ENCODE data around the gene KRTAP26-1. TPM values are rescaled to one million over a fixed set of nuclear protein-coding genes. Genes with fewer than 3 reads are reported as not detected.

The KRTAP26-1 gene, protein sequence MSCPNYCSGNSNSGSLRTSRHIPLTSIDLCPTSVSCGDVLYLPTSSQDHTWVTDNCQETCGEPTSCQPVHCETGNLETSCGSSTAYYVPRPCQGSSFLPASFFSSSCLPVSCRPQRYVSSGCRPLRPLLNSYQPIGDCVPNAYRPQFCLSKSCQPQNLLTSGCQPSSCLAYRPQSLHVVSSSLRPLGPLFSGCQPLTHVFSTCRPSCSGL
- not detected in 2 replicates for total RNA-seq (2014; rRNA removed; shearing (Covaris generic))
- polyA plus RNA-seq (2015; cell fraction: cytosol; rRNA removed): not detected in 2 replicates
- not detected in 2 replicates for polyA plus RNA-seq (2015; cell fraction: nucleus; rRNA removed)

DNA sequence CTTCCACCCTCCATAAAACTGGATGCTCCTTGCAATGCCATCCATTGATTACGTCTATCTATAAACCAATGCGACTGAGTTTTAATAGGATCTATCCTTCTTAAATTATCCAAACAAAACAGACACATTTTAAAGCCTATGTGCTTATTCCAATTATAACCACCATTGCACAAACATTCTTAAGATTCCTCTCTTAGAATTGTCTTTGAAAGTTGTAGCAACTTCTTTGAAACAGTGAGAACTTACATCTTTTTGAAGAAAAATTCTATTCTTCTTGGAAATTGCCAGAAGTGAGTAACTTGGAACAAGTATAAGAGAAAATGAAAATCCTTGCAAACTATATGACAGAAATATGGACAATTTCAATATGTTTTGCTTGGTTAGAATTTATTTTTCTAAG is at the start of gene KRTAP26-1:
Gene KRTAP26-1, minus strand, starts transcription at position 101 of the 400 bp plus-strand sequence. CDS start 280 bp downstream, outside the sequence.
- DNase-seq (ENCODE audit: low read depth): no peak

DNA sequence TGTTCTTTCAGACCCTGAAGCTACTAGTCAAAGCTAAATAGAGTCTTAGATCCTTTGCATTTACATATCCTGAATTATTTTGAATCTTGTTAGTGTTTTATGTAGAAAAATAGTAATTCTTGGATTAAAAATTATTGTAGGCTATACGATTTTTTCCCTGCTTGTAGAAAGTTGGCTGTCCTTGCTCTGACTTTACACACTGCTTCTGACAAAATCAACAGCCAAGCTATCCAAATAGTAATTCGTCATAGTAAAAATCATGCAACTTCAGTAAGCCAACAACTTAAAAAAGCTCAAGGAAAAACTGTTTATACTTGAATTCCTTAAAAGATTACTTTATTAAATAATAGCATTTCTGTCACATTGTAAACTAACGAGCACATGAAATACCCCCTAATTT is 35.8 kb upstream of the KRTAP26-1 start:
- no peak for DNase-seq (ENCODE audit: low read depth)

DNA sequence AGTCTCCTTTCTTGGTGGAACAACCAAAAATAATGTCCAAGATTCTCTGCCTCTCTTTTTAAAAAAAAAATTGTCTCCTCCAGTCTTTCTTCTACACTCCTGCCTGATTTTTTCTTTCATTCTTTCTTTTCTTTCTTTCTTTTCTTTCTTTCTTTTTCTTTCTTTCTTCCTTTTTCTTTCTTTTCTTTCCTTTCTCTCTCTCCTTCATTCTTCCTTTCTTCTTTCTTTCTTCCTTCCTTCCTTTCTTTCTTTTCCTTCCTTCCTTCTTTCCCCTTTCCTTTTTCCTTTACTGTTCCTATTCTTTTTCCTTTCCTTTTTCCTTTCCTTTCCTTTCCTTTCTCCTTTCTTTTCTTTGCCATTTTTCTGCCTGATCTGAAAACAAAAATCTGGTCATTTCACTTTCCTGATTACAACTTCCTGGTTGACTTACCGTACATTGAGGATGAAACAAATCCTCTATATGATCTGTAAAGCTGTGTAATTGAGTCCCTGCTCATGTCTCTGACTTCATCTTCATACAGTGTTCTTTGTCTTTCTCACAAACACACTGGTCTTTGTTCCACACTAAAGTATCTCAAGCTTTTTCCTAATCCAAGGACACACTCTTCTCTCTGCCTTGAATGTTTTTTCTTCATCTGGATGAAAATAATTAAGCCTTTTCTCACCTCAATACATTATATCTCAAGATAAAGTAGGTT is 34.3 kb upstream of the KRTAP26-1 start:
- no peak for DNase-seq (ENCODE audit: low read depth)

DNA sequence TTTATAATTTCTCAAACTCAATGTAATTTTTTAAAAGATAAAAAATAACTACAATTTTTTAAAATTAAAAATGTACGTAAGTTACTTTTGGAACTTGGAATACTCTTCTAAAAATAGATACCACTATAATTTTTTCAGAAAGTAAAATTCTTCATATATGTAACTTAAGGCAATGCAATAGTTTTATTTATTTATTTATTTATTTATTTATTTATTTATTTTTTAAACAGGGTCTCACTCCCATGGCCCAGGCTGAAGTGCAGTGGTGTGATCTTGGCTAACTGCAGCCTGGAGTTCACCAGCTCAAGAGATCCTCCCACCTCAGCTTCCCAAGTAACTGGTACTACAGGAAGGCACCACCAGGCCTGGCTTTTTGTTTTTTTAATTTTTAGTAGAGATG is 31.4 kb upstream of the KRTAP26-1 start:
- no peak for DNase-seq (ENCODE audit: low read depth)

DNA sequence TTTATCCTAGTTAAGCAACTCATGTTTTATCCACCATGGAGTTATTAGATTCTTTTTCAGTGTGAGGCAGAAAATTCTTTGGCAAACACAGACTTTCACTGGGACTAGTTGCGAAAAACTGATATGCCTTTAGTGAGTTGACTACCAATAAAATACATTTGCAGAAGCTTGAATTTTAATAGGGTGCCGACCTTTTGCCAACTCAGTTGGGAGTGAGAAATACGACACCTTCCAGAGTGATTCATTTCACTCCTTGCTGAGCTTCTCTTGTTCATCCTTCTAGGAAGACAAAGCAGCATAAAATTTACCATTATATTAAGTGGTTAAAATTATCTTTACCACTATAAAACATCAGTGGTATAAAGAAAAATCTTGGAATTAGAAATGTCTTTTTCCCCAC is 29.5 kb upstream of the KRTAP26-1 start:
- DNase-seq (ENCODE audit: low read depth): no peak

DNA sequence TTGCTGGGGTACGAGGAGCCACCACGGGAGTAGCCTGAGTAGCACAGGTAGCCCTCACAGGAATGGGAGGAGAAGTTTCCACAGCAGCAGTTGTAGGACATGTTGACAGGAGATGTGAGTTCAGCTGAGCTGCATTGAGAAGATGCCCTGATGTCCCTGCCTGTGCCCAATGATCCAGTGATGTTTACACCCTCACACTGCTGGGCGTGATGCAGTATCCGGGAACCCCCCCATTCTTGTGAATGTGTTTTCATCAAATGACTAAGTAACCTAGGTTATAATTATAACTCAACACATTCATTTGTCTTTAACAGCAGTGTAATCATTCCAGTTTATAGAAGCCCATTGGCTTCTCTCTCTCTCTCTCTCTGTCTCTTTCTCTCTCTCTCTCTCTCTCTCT is 28.4 kb upstream of the KRTAP26-1 start, which contains the start of gene KRTAP23-1:
Gene KRTAP23-1, minus strand, starts transcription at position 101 of the 400 bp plus-strand sequence. Its CDS starts 0 bp downstream, at position 101.
- no peak for DNase-seq (ENCODE audit: low read depth)

DNA sequence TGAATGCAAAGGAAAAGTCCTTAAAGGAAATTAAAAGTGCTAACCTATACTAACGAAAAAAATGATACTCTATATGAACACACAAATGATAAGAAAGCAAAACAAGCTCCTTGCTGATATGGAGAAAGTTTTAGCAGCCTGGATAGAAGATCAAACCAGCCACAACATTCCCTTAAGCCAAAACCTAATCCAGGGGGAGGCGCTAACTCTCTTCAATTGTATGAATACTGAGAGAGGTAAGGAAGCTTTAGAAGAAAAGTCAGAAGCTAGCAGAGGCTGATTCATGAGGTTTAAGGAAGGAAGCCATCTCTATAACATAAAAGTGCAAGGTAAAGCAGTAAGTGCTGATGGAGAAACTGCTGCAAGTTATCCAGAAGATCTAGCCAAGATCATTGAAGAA is 24.9 kb upstream of the KRTAP26-1 start:
- DNase-seq (ENCODE audit: low read depth): no peak

DNA sequence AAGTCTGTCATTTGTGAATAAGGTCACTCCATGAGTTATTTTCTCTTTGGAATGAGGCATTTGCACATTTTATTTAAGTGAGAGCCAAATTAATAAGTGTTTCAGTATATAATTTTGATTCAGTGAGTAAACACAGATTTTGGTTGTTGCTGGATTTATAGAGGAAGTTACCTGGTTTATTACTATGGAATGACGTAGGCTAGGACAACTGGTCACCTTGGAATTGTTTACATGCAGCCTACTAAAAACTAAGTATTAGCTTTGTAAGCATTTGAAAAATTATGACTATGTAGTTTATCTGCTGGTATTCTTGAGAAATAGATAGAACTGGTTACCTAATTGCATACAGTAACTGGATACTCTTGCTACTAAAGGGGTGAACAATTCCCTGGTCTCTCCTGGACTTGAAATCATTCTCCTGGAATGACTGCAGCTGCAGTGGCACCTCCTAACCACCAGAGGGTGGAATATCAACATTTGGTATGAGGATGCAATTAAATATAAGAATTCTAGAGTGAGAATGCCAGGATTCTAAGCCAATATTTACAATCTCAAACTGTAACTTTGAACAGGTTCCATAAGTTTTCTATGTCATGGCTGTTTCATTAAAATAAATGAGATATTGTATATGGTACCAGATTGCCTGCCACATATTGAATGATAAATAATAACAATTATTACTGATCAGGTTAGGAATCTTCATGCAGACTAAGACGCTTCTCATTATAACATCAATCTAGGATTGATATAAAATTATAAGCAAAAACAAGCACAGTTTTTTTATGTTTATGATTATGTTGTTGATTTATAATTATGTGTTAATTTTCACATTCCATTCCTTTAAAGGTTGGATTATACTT is 20.8 kb upstream of the KRTAP26-1 start:
- DNase-seq (ENCODE audit: low read depth): peak; percentile 22

DNA sequence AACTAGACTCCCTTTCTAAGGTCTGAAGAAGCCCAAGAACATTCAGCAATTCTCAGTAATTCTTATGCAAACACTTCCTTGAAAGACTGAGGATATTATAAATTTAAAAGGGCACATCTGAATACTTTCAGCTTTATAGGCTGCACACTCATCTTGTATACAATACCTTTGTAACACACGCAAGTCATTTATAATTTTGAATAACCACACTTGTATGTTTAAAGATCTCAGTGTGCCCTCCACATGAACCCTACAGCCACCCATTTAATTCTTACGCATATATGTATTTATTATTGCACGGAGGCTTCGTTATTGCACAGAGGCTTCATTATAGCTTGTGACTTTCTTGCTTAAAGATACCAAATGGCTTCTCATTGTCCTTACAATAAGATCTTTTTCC is 18.6 kb upstream of the KRTAP26-1 start:
- no peak for DNase-seq (ENCODE audit: low read depth)

DNA sequence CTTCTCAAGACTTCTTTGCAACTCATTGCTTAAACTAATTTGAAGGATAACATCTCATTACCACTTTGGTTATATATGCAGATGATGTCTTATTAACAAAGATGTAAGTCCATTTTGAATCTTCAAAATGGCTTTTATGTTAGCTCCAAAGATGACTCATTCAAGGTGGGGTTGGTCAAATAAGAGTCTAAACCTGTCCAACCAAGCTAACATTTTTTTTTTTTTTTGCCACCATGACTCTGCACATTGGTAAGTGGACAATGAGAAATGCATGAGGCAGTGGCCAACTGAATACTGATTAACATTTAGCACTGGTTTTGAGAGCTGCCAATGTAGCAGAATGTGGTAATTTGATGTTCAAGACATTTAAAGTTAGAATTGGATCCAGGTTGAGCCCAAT is 17.7 kb upstream of the KRTAP26-1 start:
- no peak for DNase-seq (ENCODE audit: low read depth)

DNA sequence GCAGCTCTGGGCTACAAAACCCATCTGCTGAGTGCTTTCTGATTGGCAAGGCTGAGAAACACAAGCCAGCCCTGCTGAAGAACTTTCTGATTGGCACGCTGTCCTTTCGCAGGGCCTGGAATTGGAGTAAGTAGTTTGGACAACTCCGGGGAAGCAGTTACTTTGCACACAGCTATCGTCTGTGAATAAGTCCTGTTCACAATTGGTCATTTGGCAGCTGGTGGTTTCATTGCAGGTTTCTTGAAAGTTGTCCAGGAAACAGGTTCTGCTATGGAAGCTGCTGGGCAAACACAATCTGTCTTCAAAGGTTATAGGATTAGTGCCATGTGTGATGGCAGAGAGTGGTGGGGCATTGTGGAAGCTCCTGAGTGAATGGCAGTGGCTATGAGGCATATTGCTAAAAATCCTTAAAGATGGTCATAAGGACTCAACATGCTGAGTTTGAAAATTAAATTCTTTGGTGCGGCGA is 17.2 kb upstream of the KRTAP26-1 start, which contains the start of gene KRTAP27-1:
Gene KRTAP27-1, minus strand, starts transcription at position 419 of the 469 bp plus-strand sequence. Its CDS starts 26 bp downstream, at position 393.
- no peak for DNase-seq (ENCODE audit: low read depth)

DNA sequence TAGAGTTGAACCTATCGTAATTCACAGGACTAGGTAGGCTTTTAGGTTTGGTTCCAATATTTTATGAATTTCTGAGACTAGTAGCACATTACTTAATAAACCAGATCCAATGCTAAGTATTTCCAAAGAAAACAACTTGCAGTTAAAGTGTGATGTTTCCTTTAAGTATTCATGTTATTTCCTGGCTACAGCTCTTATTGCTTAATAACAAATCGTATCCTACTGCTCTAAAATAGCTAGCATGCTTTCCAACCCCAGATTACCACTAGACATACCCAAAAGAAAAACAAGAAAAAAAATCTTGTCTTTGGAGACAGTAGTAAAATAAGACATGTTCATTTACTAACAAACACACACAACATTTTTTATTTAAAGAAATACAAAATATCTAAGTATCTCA is 16.5 kb upstream of the KRTAP26-1 start:
- DNase-seq (ENCODE audit: low read depth): no peak

DNA sequence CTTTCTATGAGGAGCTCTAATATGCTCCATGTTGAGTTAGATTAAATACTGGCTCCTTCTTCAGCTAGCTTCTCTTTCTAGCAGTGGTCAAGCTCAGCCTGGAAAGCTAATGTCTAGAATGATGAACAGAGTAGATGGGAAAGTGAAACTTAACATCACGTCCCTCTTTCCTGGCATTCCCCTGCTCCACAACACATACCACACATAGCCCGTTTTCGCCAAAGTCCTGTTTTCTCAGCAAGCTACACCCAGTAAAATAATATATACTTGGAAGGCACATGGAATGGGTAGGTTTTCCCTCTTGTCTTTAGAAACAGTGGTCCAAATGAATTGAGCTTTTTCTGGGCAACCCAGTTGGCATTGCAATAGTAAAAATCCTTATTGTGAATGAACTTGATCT is 13.6 kb upstream of the KRTAP26-1 start:
- no peak for DNase-seq (ENCODE audit: low read depth)

DNA sequence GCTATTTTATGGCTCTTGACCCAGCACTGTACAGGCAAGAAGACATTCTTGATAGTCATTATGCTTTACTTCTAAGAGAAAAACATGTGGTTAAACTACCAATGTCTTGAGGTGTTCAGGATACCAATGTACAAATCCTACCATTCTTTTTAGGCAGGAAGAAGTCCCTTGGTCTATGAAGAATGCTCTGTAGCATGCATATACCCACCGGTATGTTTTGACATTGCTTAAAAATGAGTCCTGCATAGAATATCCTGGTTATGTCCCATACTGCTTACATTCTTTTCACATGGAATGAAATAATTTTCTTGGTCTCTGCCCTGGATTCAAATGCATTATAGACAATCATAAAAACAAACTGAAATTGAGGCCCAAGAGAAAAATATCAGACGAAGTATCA is 12.6 kb upstream of the KRTAP26-1 start:
- no peak for DNase-seq (ENCODE audit: low read depth)

DNA sequence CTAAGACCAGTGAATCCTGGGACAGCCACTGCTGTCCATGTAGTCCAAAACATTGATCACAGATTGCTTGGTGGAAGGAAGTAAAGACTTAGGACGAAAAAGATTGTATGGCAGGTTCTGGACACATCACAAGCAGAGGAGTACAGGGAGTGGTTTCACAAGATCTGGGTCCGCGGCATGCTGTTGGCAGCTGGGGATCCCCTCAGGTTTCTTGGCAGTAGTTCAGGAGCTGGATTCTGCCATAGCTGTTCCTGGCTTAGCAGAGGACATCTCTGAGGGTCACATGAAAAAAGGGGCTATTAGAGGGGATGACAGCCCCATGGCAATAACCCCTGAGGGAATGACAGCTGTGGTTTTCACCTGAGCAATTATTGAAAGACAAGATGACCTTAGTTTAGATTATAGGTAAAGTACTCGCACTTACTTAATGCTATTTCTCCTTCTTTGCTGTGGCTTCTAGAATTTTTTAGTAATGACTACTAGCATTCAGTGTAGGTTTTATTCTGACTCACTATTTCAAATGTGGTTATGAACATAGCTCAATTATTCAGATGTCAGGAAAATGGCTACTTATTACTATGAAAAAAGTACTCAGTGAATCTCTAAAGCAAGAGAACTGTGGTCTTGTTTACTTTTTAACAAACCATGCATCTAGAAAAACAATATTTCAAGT is 9.2 kb upstream of the KRTAP26-1 start:
- peak; percentile 8 for DNase-seq (ENCODE audit: low read depth)

DNA sequence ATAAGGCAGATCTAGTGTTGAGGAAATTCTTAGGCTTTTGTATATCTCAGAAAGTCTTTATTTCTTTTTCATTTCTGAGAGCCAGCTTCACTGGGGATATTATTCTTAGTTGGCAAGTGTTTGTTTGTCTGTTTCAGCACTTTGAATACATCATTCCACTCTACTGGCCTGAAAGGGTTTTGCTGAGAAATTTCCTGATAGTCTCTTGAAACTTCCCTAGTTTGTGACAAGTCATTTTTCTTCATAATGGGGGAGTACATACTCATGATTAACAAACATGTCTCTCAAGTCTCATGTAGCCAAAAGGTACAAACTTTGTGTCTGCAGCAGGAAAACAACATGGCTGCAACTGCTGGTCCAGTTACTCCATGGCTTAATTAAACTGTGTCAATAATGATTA is 6.3 kb upstream of the KRTAP26-1 start:
- no peak for DNase-seq (ENCODE audit: low read depth)

DNA sequence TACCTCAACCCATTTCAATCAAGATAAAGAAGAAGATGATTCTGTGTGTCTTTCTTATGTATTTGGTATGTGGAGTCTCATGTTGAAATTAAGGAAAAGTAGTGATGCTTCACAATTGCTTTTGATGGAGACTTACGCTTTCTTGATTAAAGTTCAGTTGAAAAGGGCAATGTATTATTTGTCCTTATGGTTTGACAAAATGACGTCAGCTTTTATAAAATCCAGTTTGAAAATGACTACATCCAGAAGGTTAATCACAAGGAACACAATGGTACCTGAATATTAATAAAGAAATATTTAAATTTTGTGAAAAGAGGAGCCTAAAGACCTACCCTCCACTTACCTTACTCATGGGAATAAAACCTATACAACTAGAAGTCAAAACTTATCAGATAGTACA is 4.4 kb downstream of the KRTAP26-1 start:
- DNase-seq (ENCODE audit: low read depth): no peak

DNA sequence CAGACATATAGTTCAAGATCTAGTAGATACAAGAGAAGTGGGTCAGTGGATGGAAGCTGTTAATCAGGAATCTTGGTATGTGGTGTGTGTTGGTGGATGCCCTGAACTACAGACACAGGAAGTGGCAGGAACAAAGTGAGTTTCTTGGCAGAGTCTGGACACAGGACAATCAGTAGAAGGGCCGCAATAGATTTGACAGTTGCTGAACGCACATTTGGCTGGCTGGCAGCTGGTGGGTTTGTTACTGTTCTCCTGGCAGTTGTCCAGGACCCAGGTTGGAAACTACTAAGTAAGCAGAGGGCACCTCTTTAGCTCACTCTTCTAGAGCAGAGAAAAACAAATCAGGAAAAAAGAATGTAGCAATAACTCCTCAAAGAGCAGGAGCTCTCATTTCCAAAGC is 13.2 kb downstream of the KRTAP26-1 start:
- DNase-seq (ENCODE audit: low read depth): no peak

DNA sequence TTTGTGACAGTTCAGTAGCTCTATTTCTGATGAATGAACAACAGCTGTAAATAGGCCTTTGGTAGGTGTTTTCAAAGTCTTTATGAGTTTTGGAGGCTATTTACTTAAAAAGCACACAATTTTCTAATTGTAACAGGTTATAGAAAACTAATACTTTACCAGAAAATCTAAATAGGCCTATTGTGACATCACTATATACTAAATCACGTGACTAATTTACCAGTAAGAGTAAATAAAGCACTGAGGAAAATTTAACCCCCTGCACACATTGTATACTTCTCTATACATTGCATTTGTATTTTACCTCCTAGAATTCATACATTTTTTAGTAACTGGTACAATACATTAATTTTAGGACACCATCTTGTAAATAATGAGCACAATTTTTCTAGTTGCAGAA is 15.0 kb downstream of the KRTAP26-1 start:
- DNase-seq (ENCODE audit: low read depth): no peak

DNA sequence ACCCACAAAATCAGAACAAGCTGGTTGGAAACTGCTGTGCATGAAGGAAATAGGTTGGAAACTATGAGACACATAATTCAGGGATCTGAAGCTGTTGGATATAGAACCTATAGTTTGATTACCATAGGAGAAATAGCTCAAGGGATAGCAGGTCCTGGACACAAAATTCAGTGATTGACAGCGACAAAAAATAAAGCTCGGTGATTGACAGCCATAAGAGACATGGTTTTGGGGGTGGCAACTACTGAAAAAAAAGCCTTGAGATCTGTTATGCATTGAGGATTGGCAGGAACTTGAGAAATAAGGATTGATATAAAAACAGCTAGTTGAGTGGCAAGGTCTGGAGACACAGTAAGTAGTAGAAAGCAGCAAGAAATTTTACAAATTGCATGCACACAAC is 30.9 kb downstream of the KRTAP26-1 start, which contains the start of gene KRTAP25-1:
Gene KRTAP25-1, minus strand, starts transcription at position 300 of the 400 bp plus-strand sequence. Its CDS starts 24 bp downstream, at position 276.
- no peak for DNase-seq (ENCODE audit: low read depth)

DNA sequence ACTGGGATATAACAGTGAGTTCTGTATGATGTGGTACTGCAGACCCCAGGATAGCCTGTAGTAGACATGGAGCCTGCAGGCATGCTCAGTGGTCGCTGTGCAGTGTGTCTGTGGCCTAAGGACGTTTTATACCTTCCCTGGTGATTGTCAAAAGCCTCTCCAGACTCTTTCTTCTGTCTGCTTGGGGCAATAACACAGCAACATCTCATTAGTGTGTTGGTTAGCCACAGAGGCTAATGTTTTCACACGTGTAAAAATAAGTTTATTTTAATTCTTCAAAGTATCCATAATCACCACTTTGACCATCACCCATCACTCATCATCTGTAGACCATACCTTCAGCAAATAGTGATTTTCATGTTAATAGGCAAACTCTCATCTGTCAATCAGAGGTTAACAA is 37.3 kb downstream of the KRTAP26-1 start, which contains the start of gene KRTAP24-1:
Gene KRTAP24-1, minus strand, starts transcription at position 101 of the 400 bp plus-strand sequence. Its CDS starts 18 bp downstream, at position 83.
- DNase-seq (ENCODE audit: low read depth): no peak

Data from HT1080 (cell line).